HepG2 (cell line): ENCODE results near the gene ZNG1A. TPM values are rescaled to one million over a fixed set of nuclear protein-coding genes. Genes with fewer than 3 reads are reported as not detected.
A peak's percentile ranks its signal among the peaks of the same experiment; 100 is the strongest.
"Not testable (repeated sequence)": the region's sequence is repeated elsewhere in the genome, so short reads cannot be mapped to it uniquely, and the experiment has no call there.

Experiments
- ATAC-seq: fragments of 200-7000 bp; cut with Tn5 transposase; 3 replicates; pipeline ENCODE4 v1.9.1; 2020; ENCODE audit warnings: mild to moderate bottlenecking, moderate library complexity
- BruUV-seq: library from RNA; stranded (reverse); fragments of 400-500 nt; replicated peaks from 2 replicates; lab custom pipeline; 2021; lab: Mats Ljungman, UMichigan
- CTCF ChIA-PET: fragments of 300-600 bp; formaldehyde crosslinking; extraction: SDS; loops from one replicate; lab custom pipeline; 2021; ENCODE audit warnings: low total read pairs, inconsistent platforms, low intra/inter-chr PET ratio; lab: Yijun Ruan, JAX
- POLR2A ChIA-PET: fragments of 350-600 bp; sonication (Branson Sonifier 250); formaldehyde crosslinking; loops from one replicate; lab custom pipeline; 2020; ENCODE audit warnings: antibody characterized with exemption, inconsistent platforms; lab: Yijun Ruan, JAX
- DNase-seq: peaks from one replicate; pipeline ENCODE4 v3.0.0-alpha.2; 2015; ENCODE audit warnings: low spot score
- FAIRE-seq: peaks from 3 replicates; lab custom pipeline; 2011; peaks lifted over from hg19 to GRCh38; lab: Jason Lieb, UNC
- H2AFZ ChIP-seq: one replicate; pipeline ENCODE4 v1.6.1; 2011; ENCODE audit warnings: low read length, inconsistent platforms
- H3K27ac ChIP-seq: fragments of 300-600 bp; 3 replicates; pipeline ENCODE4 v1.8.0; 2011; ENCODE audit warnings: mixed run types, mild to moderate bottlenecking, mixed read lengths, low read length, inconsistent platforms; ENCODE audit not compliant: insufficient read depth; ENCODE audit errors: extremely low read length
- H3K27me3 ChIP-seq, 2 experiments: fragments of 200-600 bp in 1 of 2; 2 replicates in 1 of 2; 3 replicates in 1 of 2; pipeline versions ENCODE4 v1.6.0 to v1.8.0; 2011; ENCODE audit warnings: low read length in 2 of 2, mild to moderate bottlenecking in 2 of 2, moderate library complexity in 2 of 2, inconsistent platforms in 1 of 2; ENCODE audit not compliant: insufficient read depth in 2 of 2, control insufficient read depth in 1 of 2
- H3K36me3 ChIP-seq, 2 experiments: fragments of 200-600 bp in 1 of 2; replicated peaks in 1 of 2; 2 replicates in 1 of 2; 3 replicates in 1 of 2; pipeline versions ENCODE4 v1.5.1 to v1.8.0; 2011; ENCODE audit warnings: low read length in 2 of 2, inconsistent platforms in 1 of 2; ENCODE audit not compliant: insufficient read depth in 2 of 2, control insufficient read depth in 1 of 2
- H3K4me1 ChIP-seq: 2 replicates; pipeline ENCODE4 v1.5.1; 2012; ENCODE audit warnings: low read length, inconsistent platforms; ENCODE audit not compliant: insufficient read depth
- H3K4me2 ChIP-seq: 2 replicates; pipeline ENCODE4 v1.6.0; 2011; ENCODE audit warnings: low read depth, low read length, inconsistent platforms
- H3K4me3 ChIP-seq, 3 experiments: fragments of 200-600 bp in 1 of 3; sonication (generic), shearing (Covaris generic) in 1 of 3; replicated peaks in 1 of 3; 2 replicates each; pipeline ENCODE4 v1.5.1; 2011 to 2016; ENCODE audit warnings: low read length in 3 of 3, inconsistent platforms in 2 of 3, low read depth in 2 of 3, mild to moderate bottlenecking in 2 of 3, control low read depth in 1 of 3, mixed read lengths in 1 of 3; ENCODE audit not compliant: insufficient read depth in 1 of 3
- H3K79me2 ChIP-seq: one replicate; pipeline ENCODE4 v1.6.1; 2011; ENCODE audit warnings: low read length, inconsistent platforms; ENCODE audit not compliant: insufficient read depth
- H3K9ac ChIP-seq: 2 replicates; pipeline ENCODE4 v1.6.0; 2011; ENCODE audit warnings: mild to moderate bottlenecking, low read depth, low read length, inconsistent platforms; ENCODE audit not compliant: insufficient read depth
- H3K9me3 ChIP-seq: 2 replicates; pipeline ENCODE4 v1.5.1; 2012; ENCODE audit warnings: mild to moderate bottlenecking, low read length
- H4K20me1 ChIP-seq: 2 replicates; pipeline ENCODE4 v1.6.0; 2011; ENCODE audit warnings: inconsistent platforms, mild to moderate bottlenecking, low read length, moderate library complexity; ENCODE audit not compliant: insufficient read depth
- WGBS: methylation state at CpG from one replicate; pipeline ENCODE4 v1.1.6; 2017; ENCODE audit warnings: low lambda C conversion rate; 5-methylcytosine and 5-hydroxymethylcytosine counted together
- in situ Hi-C: cut with HindIII; loops from 2 replicates; pipeline ENCODE4 v1.10.0; 2017; ENCODE audit warnings: low pct_unique_long_range_greater_than_20kb; ENCODE audit not compliant: extremely low pct_ligation_motif_present
- intact Hi-C: fragments of 100-400 bp; cut with micrococcal nuclease; formaldehyde crosslinking; loops from one replicate; pipeline ENCODE4 v1.10.0; 2022; ENCODE audit not compliant: unreplicated experiment
- polyA plus RNA-seq, 8 experiments: library from polyadenylated mRNA; depleted of rRNA in 3 of 8; stranded (reverse) in 7 of 8; unstranded in 1 of 8; fragments of >200 nt; fragmentation: Illumina TruSeq in 4 of 8; extraction: Trizol in 4 of 8; gene quantifications; 2 replicates each; pipeline versions ENCODE4 v1.2.1 to v1.2.3, GENCODE V29; 2011 to 2016; ENCODE audit warnings: low read depth in 4 of 8, missing spikeins in 1 of 8, mixed read lengths in 1 of 8; ENCODE audit not compliant: insufficient read depth in 1 of 8
- total RNA-seq, 5 experiments: library from RNA; depleted of rRNA; stranded (reverse); fragments of >200 nt; fragmentation: Illumina TruSeq; extraction: Trizol; gene quantifications; 2 replicates each; pipeline ENCODE4 v1.2.3, GENCODE V29; 2016; ENCODE audit warnings: low read depth in 1 of 5

ZNG1A gene
- total and polyA plus RNA-seq, 2 of the 13 experiments (the other 11 are each of a cell fraction or from before 2014, with no cell fraction given) = 28.6 to 90.6 TPM

DNA sequence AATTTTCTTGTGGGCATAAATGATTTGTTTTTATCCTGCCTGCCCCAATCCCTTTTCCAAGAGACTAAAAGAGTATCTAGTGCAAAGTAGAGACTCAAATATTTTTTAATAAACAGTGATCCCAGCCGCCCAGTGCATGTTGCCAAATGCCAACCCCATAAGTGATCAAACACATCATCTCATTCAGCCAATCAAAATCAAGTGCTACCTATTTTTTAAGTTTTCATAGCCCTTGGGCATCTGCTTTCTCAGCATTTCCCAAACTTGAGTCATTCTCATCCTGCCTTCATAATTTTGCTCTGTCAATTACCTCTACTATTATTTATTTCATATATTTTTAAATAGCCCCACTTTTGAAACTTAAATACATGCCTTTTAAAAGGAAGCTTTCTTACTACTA, 88.0 kb downstream of the ZNG1A start:
- H3K9ac ChIP-seq, ATAC-seq, H3K9me3 ChIP-seq, H3K79me2 ChIP-seq, DNase-seq, H3K27ac ChIP-seq, H3K27me3 ChIP-seq, POLR2A ChIA-PET, intact Hi-C loops, H2AFZ ChIP-seq, CTCF ChIA-PET, H3K4me2 ChIP-seq, H3K4me1 ChIP-seq, H3K4me3 ChIP-seq, H4K20me1 ChIP-seq, H3K36me3 ChIP-seq, BruUV-seq, in situ Hi-C loops, FAIRE-seq: not testable (repeated sequence)
- 0% methylated on average over 1 of the region's 1 CpG for WGBS

GRCh38 chr9:88396-89037, 90.3 kb downstream of the ZNG1A start:
- BruUV-seq, H3K9ac ChIP-seq, CTCF ChIA-PET, H3K27ac ChIP-seq, FAIRE-seq, H3K4me3 ChIP-seq, H3K36me3 ChIP-seq, H3K79me2 ChIP-seq, H3K27me3 ChIP-seq, in situ Hi-C loops, H2AFZ ChIP-seq, POLR2A ChIA-PET, H3K4me1 ChIP-seq, DNase-seq, H4K20me1 ChIP-seq, H3K9me3 ChIP-seq, intact Hi-C loops, H3K4me2 ChIP-seq: not testable (repeated sequence)
- peak; percentile 94 for ATAC-seq
- 20% methylated on average over 6 of the region's 11 CpGs for WGBS

- in situ Hi-C loops, POLR2A ChIA-PET, H3K4me3 ChIP-seq, H3K36me3 ChIP-seq, H3K4me2 ChIP-seq, DNase-seq, intact Hi-C loops, H2AFZ ChIP-seq, BruUV-seq, H3K9ac ChIP-seq, H4K20me1 ChIP-seq, H3K4me1 ChIP-seq, H3K27ac ChIP-seq, CTCF ChIA-PET, FAIRE-seq, H3K9me3 ChIP-seq, H3K27me3 ChIP-seq, H3K79me2 ChIP-seq: not testable (repeated sequence)
- ATAC-seq = peak; percentile 84
- WGBS = 1% methylated on average over 6 of the region's 6 CpGs
Observed at GRCh38 chr9:87860-88259, 91.0 kb downstream of the ZNG1A start.

DNA sequence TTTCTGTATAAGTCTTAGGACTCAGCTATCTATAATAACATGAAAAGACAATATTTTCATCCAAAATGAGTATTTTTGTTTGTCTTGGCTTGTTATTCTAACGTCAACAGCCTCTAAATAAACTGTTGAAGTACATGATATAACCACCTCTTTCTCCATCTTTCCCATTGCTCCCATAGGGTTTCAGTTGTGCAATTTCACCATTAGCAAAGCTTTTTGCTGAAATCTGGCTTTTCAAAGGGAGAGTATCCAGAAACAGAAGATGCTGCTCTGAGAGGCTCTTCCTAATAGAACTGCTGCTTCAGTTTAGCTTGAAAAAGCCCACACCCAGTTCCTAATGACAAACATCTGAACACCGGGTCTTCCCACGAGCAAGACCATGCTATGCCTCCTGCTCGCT, 91.8 kb downstream of the ZNG1A start:
- H3K27ac ChIP-seq, H3K79me2 ChIP-seq, in situ Hi-C loops, H3K4me2 ChIP-seq, H3K4me1 ChIP-seq, H3K27me3 ChIP-seq, H3K36me3 ChIP-seq, H3K9me3 ChIP-seq, H3K9ac ChIP-seq, CTCF ChIA-PET, intact Hi-C loops, ATAC-seq, H3K4me3 ChIP-seq, POLR2A ChIA-PET, FAIRE-seq, H2AFZ ChIP-seq, H4K20me1 ChIP-seq, DNase-seq, BruUV-seq: not testable (repeated sequence)
- WGBS = no CpG with 5 or more reads among the region's 4 CpGs
